ENCODE results near the gene VPS37B. TPM values are rescaled to one million over a fixed set of nuclear protein-coding genes. Genes with fewer than 3 reads are reported as not detected.

VPS37B gene
- total and polyA plus RNA-seq, 2 of the 8 experiments (the other 6 are each of a cell fraction or from before 2014, with no cell fraction given): 11.9 to 15.7 TPM

DNA sequence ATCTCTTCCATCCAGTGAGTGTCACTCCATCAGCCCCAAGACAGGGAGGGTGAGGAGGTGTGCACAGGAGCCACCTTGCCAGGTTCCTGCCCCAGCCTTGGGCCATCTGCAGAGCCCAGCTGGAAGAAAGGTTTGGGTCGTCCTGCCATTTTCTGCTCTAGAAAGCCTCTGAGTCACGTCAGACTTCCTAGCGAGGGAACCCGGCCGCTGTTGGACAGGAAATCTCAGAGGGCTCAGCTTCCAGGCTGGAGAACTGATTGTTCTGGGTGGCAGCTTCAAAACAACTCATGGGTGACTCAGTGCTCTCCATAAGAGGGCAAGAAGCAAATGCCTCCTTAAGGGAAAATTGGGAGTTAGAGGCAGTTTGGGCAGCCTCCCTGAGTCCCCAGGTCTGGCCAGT is 44.1 kb downstream of the VPS37B start:
- H3K56ac ChIP-seq (replicated peaks; ENCODE audit: insufficient read length, low read depth, low read length): no peak overlapping the region
- no peaks in the 10 kb centered on the region for H3K23me2 ChIP-seq (ENCODE audit: low read depth, low read length)
- H3K79me1 ChIP-seq (ENCODE audit: low read depth, low read length): no peaks in the 10 kb centered on the region; the same call in 1 of the 2 replicates
- H3K4me2 ChIP-seq (ENCODE audit: insufficient read depth in 1 of 2, low read depth in 2 of 2, low read length in 2 of 2): no peak overlapping the region
- no peaks in the 10 kb centered on the region; a peak in 1 of 8 replicates for H3K36me3 ChIP-seq (ENCODE audit: control insufficient read depth in 2 of 4, insufficient read depth in 4 of 4, low read length in 3 of 4)
- H2AFZ ChIP-seq (ENCODE audit: low read length): no peak overlapping the region
- H4K5ac ChIP-seq (ENCODE audit: insufficient read length, low read depth, low read length): no peak overlapping the region
- no peaks in the 10 kb centered on the region for H3K9me3 ChIP-seq (ENCODE audit: insufficient read depth in 2 of 2, low read depth in 1 of 2, low read length in 1 of 2)
- WGBS, 2 experiments (ENCODE audit: extremely low coverage in 1 of 2, insufficient coverage in 1 of 2, insufficient read length in 1 of 2, insufficient replicate concordance in 2 of 2, low coverage in 1 of 2, low lambda C conversion rate in 2 of 2, missing lambda C conversion rate in 1 of 2): 91% methylated on average over 5 of the region's 5 CpGs; no CpG with 5 or more reads in 1 of the 2 experiments
- DNase-seq (ENCODE audit: low read depth in 1 of 2, low spot score in 2 of 2): no peak
- ChIA-PET CTCF (ENCODE audit: partially characterized antibody) (interaction anchor here (0.5 to 11.4 kb wide), 3 partner anchors 7 to 386 kb away, joined by 3 to 129 read pairs (median 5); no protein-coding TSS in a partner anchor), POLR2A (ENCODE audit: partially characterized antibody) (no interaction called here)
- no peak overlapping the region for H3K18ac ChIP-seq (ENCODE audit: extremely low read depth, low read length)
- H3K9ac ChIP-seq (replicated peaks in 1 of 4; ENCODE audit: extremely low read depth in 1 of 4, low read depth in 3 of 4, low read length in 3 of 4): no peak overlapping the region
- no peak overlapping the region for H3K4ac ChIP-seq (replicated peaks; ENCODE audit: insufficient read length, low read depth, low read length)
- no peak overlapping the region for H2AK5ac ChIP-seq (ENCODE audit: low read depth, low read length)
- H3K27me3 ChIP-seq (replicated peaks in 1 of 4; ENCODE audit: control insufficient read depth in 3 of 4, extremely low read depth in 1 of 4, insufficient read depth in 3 of 4, low read length in 3 of 4): no peaks in the 10 kb centered on the region
- no peaks in the 10 kb centered on the region for H3K79me2 ChIP-seq (ENCODE audit: control insufficient read depth in 1 of 2, insufficient read depth in 2 of 2, low read length in 2 of 2)
- H3K23ac ChIP-seq (ENCODE audit: insufficient read length): no peak overlapping the region
- no peak overlapping the region for H2BK15ac ChIP-seq (ENCODE audit: low read length)
- no peak overlapping the region for H4K8ac ChIP-seq (ENCODE audit: extremely low read depth, insufficient read depth, low read length)
- no peak overlapping the region for H3K4me3 ChIP-seq (ENCODE audit: extremely low read depth in 1 of 4, insufficient read depth in 2 of 4, low read depth in 3 of 4, low read length in 4 of 4)
- H3K14ac ChIP-seq (ENCODE audit: insufficient read length): no peak overlapping the region
- no peak overlapping the region for H2BK5ac ChIP-seq (ENCODE audit: low read depth, low read length)
- no peak for FAIRE-seq
- no peak overlapping the region for H3K27ac ChIP-seq (ENCODE audit: low read depth, low read length)
- H4K91ac ChIP-seq (replicated peaks; ENCODE audit: insufficient read length, low read length): no peak overlapping the region
- H4K20me1 ChIP-seq (replicated peaks in 1 of 2; ENCODE audit: control insufficient read depth in 1 of 2, insufficient read depth in 2 of 2, low read length in 2 of 2): peaks cover 6 to 11% of the 10 kb centered on the region in 2 experiments
- H2BK20ac ChIP-seq (ENCODE audit: low read length): no peak overlapping the region
- H2BK12ac ChIP-seq (ENCODE audit: low read depth, low read length): no peak overlapping the region
- no peak overlapping the region for H2BK120ac ChIP-seq (replicated peaks; ENCODE audit: low read depth, low read length)
- no peaks in the 10 kb centered on the region for H3K4me1 ChIP-seq (replicated peaks in 1 of 4; ENCODE audit: control insufficient read depth in 3 of 4, insufficient read depth in 4 of 4, low read length in 3 of 4)
- TF ChIP-seq CBX8 (IDR thresholded peaks at IDR 0.05; ENCODE audit: borderline replicate concordance, low read depth, low read length) (no peak), YY1 (IDR thresholded peaks at IDR 0.05; ENCODE audit: low read depth, low read length) (no peak), HDAC6 (IDR thresholded peaks at IDR 0.05; ENCODE audit: low read depth, low read length) (no peak), HDAC2 (IDR thresholded peaks at IDR 0.05; ENCODE audit: borderline replicate concordance in 1 of 2, low read depth in 2 of 2, low read length in 2 of 2) (no peak), KDM5A (IDR thresholded peaks at IDR 0.05; ENCODE audit: low read length) (no peak), CTBP2 (IDR thresholded peaks at IDR 0.05; ENCODE audit: borderline replicate concordance, insufficient read depth, insufficient read length, low read length) (no peak), NANOG (IDR thresholded peaks at IDR 0.05; ENCODE audit: insufficient read depth, low read depth, low read length, poor library complexity, severe bottlenecking) (no peak), SAP30 (IDR thresholded peaks at IDR 0.05; ENCODE audit: insufficient read depth, insufficient replicate concordance, low read length) (no peak), SIX5 (IDR thresholded peaks at IDR 0.05; ENCODE audit: low read depth, low read length) (no peak), RFX5 (IDR thresholded peaks at IDR 0.05; ENCODE audit: borderline replicate concordance, low read depth, low read length) (no peak)
- TF ChIP-seq, protein P1, sequence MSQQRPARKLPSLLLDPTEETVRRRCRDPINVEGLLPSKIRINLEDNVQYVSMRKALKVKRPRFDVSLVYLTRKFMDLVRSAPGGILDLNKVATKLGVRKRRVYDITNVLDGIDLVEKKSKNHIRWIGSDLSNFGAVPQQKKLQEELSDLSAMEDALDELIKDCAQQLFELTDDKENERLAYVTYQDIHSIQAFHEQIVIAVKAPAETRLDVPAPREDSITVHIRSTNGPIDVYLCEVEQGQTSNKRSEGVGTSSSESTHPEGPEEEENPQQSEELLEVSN (IDR thresholded peaks at IDR 0.05): no peak
- TF ChIP-seq, protein P2, sequence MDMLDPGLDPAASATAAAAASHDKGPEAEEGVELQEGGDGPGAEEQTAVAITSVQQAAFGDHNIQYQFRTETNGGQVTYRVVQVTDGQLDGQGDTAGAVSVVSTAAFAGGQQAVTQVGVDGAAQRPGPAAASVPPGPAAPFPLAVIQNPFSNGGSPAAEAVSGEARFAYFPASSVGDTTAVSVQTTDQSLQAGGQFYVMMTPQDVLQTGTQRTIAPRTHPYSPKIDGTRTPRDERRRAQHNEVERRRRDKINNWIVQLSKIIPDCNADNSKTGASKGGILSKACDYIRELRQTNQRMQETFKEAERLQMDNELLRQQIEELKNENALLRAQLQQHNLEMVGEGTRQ (IDR thresholded peaks at IDR 0.05; ENCODE audit: low read length): no peak

Measured in H1 (cell line).